Activated CD4-positive, alpha-beta T cell treated with anti-CD3 and anti-CD28 coated beads for 48 hours (primary cell): ENCODE data around the gene RAB9A.
"Not testable (repeated sequence)": the region's sequence is repeated elsewhere in the genome, so short reads cannot be mapped to it uniquely, and the experiment has no call there.

Experiments
- DNase-seq: peaks from one replicate; pipeline ENCODE4 v3.0.0-alpha.2; 2020

RAB9A gene

GRCh38 chrX:13703135-13703534, 14.2 kb downstream of the RAB9A start:
- no peak for DNase-seq

- DNase-seq, result no peak
These were observed 14.7 kb downstream of the RAB9A start for GRCh38 chrX:13703589-13703988.

- no peak for DNase-seq
These were observed 22.2 kb downstream of the RAB9A start for GRCh38 chrX:13711141-13711540.

GRCh38 chrX:13716455-13716854, 27.5 kb downstream of the RAB9A start:
- no peak for DNase-seq

- peak; percentile 14 for DNase-seq
These were observed 28.0 kb downstream of the RAB9A start for GRCh38 chrX:13716905-13717304.

- DNase-seq, result no peak
These were observed 29.0 kb downstream of the RAB9A start for GRCh38 chrX:13717700-13718472.

- DNase-seq, result no peak
These were observed 30.4 kb downstream of the RAB9A start for GRCh38 chrX:13719192-13719856.

- no peak for DNase-seq
These were observed 32.4 kb downstream of the RAB9A start for GRCh38 chrX:13721371-13721770.

- no peak for DNase-seq
These were observed 33.0 kb downstream of the RAB9A start for GRCh38 chrX:13721819-13722519.

- DNase-seq, result peak; percentile 56
These were observed 36.0 kb downstream of the RAB9A start for GRCh38 chrX:13724878-13725277.

GRCh38 chrX:13726583-13726982, 37.7 kb downstream of the RAB9A start:
- not testable (repeated sequence) for DNase-seq

- not testable (repeated sequence) for DNase-seq
These were observed 41.6 kb downstream of the RAB9A start for GRCh38 chrX:13730523-13730922.

GRCh38 chrX:13732246-13733067, 43.5 kb downstream of the RAB9A start:
- DNase-seq, result no peak

- no peak for DNase-seq
These were observed 44.6 kb downstream of the RAB9A start for GRCh38 chrX:13733506-13733905.

GRCh38 chrX:13734278-13735172, 45.6 kb downstream of the RAB9A start, which contains the start of the genes OFD1 and TRAPPC2:
TSS of gene OFD1 (plus strand) at chrX:13734748. CDS start at chrX:13735072, 324 bp downstream.
TSS of gene TRAPPC2 (minus strand) at chrX:13734620. CDS start at chrX:13719963, 14,657 bp downstream.
- DNase-seq, result peak; percentile 90

- DNase-seq, result no peak
These were observed 52.8 kb downstream of the RAB9A start for GRCh38 chrX:13741695-13742094.

GRCh38 chrX:13742397-13743176, 53.7 kb downstream of the RAB9A start:
- peak; percentile 59 for DNase-seq

- DNase-seq, result peak; percentile 20
These were observed 58.9 kb downstream of the RAB9A start for GRCh38 chrX:13747836-13748235.

GRCh38 chrX:13748486-13748885, 59.6 kb downstream of the RAB9A start:
- no peak for DNase-seq

GRCh38 chrX:13750204-13750603, 61.3 kb downstream of the RAB9A start:
- no peak for DNase-seq

GRCh38 chrX:13750812-13751211, 61.9 kb downstream of the RAB9A start:
- no peak for DNase-seq
